Right ventricle myocardium inferior (tissue), 1 donor: ENCODE measurements around the gene RAB22A. TPM values are rescaled to one million over a fixed set of nuclear protein-coding genes. Genes with fewer than 3 reads are reported as not detected.
A peak's percentile ranks its signal among the peaks of the same experiment; 100 is the strongest.
"Not testable (repeated sequence)": the region's sequence is repeated elsewhere in the genome, so short reads cannot be mapped to it uniquely, and the experiment has no call there.

Experiments used
- ATAC-seq: fragments of 200-7000 bp; cut with Tn5 transposase; one replicate; pipeline ENCODE4 v1.9.1; 2020; ENCODE audit warnings: mild to moderate bottlenecking, moderate library complexity
- DNase-seq: peaks from one replicate; pipeline ENCODE4 v3.0.0; 2021; ENCODE audit errors: missing footprints
- intact Hi-C: fragments of 100-400 bp; cut with DNase I; formaldehyde crosslinking; loops from one replicate; pipeline ENCODE4 v1.11.0; 2022
- total RNA-seq: library from RNA; stranded (reverse); fragmentation: NEBNext Ultra II Directional; extraction: Animal tissue kit (Norgen Biotek cat#: 25700); gene quantifications from one replicate; pipeline ENCODE4 v1.2.1, GENCODE V29; 2021
- donor health status: DM: no; HTN: yes; CAD: no; lungs with severe emphysema.

Gene RAB22A
- total RNA-seq, 1 donor from 2014 or later = 8.3 TPM

DNA sequence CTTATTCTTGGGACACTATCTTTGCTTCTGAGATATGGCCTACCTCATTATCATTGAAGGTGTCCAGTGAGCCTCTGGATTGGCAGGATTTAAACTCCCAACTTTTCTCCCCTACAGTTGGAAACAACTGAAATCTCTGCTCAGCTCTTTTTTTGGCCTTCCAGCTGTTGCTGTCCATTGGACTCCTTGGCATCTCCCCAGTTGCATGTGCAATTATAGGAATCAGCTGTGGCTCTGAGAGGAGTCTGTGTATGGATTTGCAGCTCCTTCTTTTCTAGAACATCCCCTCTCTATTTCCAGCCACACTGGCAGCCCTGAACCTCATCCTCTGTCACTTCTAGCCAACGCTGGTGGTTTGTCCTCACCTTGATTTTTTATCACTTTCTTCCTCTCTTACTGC lies 21.2 kb downstream of the RAB22A start:
- intact Hi-C loops = no loop called here
- peak; percentile 35 for ATAC-seq

DNA sequence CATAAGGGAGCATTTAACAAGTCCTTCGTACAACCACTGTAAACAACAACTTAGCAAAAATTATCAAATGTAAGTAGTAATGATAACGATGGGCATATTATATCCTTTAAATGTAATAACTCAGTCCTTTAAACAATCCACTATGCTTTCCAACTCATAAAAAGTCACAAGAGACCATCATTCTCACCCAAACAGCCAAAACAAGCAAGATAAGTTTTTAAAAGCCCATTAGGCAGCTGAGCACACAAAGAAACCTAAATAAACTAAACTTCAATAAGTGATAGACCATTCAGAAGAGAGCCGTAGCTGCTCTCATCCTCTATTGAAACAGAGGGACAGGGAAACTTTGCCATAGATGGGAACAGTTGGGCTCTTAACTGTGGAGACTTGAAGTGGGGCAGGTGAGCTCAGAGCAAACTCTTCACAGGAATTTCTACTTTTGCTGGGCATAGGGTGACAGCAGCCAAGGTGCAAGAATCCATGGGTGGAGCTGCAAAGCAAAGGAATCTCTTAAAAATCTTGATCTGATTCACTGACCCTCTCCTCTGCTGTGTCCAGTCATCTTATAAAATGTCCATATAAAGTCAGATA lies 22.5 kb downstream of the RAB22A start:
- intact Hi-C loops = no loop called here
- no peak for ATAC-seq

More for the DNA sequence above, 21.2 kb downstream of the RAB22A start:
- DNase-seq = no peak

DNA sequence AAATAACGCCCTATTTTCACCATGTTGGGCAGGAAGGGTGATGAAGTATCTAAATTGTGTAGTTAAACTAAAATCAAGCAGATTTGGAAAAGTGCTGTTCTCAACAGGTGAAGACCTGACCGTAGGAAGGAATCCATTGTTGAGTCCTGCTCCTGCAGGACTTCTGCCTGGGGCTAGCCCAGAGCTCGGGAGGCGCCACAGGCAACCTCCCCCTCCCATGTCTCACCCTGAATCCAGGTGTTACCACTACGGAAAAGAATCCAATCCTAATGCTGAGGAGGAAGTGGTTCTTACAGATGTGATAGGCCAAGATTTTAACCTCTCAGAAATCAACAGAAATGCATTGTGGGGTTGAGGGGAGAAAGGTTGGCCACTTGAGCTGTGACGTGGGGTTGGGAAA lies 30.2 kb downstream of the RAB22A start:
- DNase-seq = no peak
- intact Hi-C loops = no loop called here
- ATAC-seq = no peak

More for the DNA sequence above, 22.5 kb downstream of the RAB22A start:
- no peak for DNase-seq

DNA sequence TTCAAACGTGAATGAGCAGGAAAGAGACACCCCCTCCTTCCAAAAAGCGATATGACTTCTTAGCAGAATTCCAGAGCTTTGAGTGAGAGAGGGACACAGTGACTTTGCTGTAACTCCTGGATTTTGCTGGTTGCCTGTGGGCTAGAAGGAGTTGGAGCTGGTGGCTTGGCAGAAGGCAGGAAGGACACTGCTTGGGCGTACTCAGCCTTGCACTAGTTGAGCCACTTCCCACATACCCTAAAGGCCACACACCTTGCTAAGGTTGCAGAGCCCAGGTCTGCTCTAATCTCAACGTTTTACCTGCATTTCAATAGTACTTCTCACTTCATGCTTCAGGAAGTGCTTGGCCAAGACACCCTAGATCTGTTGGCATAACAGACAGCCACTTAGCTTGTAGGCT lies 30.6 kb downstream of the RAB22A start:
- ATAC-seq (no peak), DNase-seq (no peak)
- intact Hi-C loops = no loop called here

DNA sequence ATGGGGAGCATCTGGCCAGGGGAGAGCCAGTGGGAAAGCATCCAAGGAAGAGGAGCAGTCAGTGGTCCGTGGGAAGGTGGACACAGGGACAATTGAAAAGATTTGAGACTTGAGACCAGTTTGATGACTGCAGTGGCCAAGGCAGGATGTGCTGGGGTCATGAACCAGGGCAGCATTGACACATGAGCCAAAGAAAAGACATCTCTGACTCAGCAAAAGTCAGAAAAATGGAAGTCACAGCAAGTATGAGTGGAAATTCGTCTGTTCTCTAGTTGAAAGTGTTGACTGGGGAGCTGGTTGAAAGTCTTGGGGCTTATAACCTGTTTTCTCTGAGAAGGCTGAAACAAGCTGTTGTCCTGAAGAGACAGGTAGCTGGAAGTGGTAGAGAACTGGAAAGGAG lies 31.3 kb downstream of the RAB22A start:
- DNase-seq = no peak
- ATAC-seq = no peak
- intact Hi-C loops = no loop called here

DNA sequence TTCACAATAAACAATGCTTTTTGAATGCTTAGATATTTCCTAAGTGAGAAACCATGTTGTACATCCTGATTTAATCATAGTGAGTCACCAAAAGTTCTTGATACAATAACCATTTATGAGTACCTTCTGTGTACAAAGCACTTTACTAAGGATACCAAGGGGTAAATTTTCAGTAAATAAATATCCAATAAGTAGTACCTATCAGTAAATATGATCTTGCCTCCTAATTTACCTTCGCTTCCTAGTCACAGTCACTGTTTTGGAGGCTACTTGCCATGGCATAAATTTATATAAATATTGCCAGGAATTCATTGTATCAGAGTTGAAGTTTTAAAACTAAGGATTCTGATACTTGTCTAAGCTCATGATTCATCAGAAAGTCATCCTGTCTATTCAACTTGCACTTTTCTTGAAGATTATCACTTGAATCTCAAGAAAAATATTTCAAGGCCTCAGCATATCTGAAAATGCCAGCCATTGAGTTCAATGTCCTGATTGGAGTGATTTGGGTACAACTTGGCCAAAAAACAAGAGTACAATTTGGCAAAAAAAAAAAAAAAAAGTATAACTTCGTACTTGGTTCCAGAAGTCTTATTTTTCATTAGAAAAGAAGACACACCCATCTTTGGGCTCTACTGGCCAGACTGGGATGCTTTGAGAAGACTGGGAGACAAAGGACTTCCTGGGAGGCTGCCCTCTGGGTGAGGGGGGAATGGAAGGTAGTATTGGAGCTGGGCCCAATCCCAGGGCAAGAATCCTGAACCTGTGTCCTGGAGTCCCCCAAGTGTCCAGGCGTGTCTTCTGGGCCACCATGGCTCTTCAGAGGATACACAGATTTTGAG lies 32.8 kb downstream of the RAB22A start:
- intact Hi-C loops = no loop called here
- ATAC-seq (no peak), DNase-seq (no peak)

DNA sequence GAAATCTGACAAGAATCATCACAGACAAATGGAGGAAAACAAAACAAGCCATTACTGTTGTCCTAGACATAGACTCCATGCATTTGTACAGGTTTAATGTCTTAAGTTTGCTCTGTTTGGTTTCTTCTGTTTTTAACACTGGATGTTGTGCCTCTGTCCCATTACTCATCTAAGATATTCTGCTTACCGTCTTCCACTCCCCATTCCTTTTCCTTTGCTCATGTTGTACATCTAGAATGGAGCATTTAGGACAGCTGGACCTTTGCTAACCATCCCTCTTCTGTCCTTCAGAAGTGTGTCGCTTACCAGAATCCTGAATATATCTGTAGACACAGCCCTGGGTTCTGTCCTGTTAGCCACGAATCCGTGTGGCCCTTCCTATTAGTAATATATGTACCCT lies 35.2 kb downstream of the RAB22A start:
- intact Hi-C loops = no loop called here
- DNase-seq (no peak), ATAC-seq (no peak)

DNA sequence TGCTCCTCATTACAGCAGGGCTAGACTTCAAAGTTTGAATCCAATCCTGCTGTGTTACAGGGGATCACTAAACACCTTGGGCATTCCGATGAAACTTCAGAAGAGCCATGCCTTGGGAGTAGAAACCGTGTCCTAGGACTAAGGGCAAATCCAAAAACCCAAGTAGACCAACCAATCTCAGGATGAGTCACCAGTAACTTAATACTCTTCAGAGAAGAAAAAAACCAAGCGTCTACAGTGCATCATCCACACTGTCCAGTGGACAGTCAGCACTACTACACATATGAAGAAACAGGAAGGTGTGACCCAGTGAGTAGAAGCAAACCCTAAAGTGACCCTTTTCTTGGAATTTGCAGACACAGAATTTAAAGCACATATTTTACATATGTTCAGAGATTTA lies 40.1 kb downstream of the RAB22A start:
- DNase-seq (no peak), ATAC-seq (no peak)
- intact Hi-C loops = no loop called here

DNA sequence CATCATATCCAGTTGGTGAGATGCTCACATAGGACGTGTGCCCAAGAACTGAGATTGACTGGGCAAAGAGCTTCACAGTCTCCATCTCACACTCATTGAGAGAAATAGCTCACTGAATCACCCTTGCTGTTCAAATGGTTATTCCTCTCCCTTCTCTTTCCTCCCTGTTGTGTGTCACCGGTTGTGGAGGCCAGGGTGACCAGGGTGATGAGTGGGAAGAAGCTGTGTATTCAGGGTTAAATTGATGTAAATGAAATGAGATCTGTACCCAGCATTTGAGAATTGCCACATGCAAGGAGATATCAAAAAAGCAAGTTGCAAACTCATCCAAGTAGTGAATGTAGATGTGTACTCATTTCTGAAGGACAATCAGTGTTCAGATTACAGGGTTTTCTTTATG lies 43.0 kb downstream of the RAB22A start:
- intact Hi-C loops = no loop called here
- no peak for ATAC-seq

DNA sequence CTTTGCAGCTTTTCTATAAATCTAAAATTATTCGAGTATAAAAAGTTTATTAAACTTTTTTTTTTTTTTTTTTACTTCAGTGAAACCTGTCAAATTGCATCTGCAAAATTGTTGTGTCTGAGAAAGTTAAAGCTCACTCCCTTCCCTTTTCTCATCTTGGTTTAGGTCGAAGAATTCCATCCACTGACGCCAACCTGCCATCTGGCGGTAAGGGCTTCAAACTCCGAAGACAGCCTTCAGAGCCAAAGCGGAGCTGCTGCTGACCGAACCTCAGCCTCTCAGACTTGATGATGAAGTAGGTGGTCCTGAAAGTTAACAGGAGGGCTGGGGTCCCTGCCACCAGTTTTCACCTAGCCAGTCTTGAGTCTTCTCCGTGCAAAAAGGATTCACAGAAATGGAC lies 49.9 kb downstream of the RAB22A start:
- no peak for ATAC-seq
- no peak for DNase-seq
- intact Hi-C loops = no loop called here

More for the DNA sequence above, 43.0 kb downstream of the RAB22A start:
- DNase-seq = no peak

DNA sequence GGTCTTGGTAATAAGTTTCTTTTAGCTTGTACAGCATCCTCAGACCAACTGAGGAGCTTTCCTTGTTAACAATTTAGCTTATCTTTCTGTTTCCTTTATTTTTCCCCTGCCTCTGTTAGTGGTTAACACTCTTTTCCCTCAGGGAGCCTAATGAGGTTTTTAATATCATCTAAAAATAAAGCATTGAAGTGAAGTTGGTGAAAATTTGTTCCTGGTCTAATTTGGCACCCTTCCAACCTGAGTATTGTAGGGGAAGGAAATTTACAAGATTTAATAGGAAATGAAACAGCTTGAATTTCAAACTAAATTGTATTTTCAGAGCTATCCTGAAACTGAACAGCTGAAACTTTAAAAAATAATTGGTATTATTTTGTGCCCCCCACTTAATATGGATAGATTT lies 51.4 kb downstream of the RAB22A start:
- intact Hi-C loops = no loop called here
- DNase-seq (no peak), ATAC-seq (no peak)

DNA sequence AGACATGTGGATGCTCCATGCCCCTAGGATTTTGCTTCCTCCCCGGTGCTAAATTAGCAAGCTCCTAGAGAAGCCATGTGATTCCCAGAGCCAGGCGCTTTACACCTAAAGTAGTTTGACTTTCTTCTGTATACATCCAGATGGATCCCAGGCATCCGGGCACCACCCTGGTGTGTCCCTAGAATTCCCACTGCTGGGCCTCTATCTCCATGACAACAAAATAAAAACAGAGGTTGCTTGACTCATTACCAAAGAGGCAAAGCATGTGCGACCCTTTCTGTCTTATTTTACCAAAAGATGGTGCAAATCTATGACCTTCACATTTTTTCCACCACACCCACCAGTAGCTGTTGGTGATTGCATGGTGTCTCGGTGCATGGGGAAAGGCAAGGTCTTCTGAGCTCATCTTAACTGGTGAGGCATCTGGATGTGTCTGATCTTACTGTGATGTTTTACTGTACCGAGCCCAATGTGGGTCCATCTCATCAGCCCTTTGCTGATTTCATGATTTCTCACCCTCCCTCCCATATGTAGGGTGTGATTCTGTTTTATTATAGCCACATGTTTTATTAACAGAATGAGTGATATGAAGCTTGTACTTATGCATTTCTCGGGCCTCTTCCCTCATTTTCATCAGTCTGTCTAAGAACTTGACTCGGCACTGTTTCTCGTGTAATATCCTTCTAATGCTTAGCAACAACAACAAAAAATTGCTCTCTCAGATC lies 52.1 kb downstream of the RAB22A start:
- DNase-seq = no peak
- intact Hi-C loops = no loop called here
- ATAC-seq = peak; percentile 52

DNA sequence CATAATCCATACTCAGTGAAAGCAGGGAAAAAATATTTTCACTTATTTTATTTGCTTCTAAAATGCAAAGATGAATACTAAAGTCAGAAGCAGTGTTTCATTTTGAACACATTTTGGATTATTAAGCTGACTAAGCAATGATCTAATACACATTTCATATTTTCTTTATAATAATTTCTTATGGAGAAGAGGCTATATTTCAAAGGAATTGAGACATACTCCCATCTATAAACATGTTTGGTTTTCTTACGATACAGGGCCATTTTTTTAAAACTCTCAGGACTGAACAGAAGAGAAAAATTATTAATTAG lies 52.6 kb downstream of the RAB22A start:
- DNase-seq = no peak
- intact Hi-C loops = no loop called here
- no peak for ATAC-seq

DNA sequence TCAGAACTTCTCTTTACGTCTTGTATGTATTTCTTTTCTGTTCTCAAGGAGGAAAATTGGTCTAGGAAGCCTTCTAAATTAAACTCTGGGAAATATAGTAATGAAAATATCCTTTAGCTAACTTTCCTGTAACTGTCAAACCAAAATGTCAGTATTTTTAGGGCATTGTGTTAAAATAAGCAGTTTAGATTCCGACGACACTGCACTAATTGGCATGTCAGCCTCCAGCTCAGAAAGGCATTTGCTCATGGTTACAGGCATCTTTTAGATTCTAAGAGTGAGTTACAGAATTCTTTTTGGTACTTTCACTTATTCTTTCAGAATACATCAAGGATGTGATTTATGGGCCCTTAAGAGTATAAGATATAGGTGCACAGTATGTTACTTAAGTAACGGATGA lies 53.5 kb downstream of the RAB22A start:
- no peak for DNase-seq
- intact Hi-C loops = no loop called here
- no peak for ATAC-seq

DNA sequence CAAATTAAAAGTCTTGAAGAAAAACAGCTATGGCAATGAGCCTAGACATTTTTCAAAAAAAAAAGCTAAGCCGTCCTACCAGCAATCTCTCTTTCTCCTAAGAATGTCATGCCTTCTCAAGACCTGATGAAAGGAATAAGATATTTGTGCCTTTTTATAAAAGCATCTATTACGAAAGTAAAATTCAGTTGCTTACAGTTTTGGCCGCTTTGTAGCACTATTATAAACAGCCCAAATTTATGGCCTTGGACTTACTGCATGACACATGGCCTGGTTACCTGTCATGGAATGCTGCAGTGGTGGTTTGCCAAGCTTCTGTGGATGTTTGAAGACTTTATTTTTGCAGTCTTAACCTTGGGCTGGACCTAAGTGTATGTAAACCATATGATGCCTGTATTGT lies 57.4 kb downstream of the RAB22A start:
- ATAC-seq (no peak), DNase-seq (no peak)
- intact Hi-C loops = no loop called here

DNA sequence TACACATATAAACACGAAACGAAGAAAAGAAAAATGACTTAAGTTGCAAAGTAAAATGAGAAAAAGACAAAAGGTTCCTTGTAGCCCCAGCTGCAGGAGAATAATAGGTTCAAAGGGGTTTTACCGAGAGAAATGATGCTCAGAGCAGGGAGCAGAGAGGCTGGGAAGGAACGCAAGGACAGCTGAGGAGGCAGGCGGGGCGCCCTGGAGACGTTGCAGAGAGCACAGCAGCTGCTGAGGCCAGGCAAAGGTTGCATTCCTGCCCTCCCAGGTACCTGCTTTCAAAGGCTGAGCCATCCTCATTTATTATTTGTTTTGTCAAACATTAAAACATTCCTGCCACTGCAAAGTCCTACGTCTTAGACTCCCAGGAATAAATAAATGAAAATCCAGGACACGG lies 63.3 kb downstream of the RAB22A start:
- ATAC-seq (no peak), DNase-seq (no peak)
- intact Hi-C loops = no loop called here

DNA sequence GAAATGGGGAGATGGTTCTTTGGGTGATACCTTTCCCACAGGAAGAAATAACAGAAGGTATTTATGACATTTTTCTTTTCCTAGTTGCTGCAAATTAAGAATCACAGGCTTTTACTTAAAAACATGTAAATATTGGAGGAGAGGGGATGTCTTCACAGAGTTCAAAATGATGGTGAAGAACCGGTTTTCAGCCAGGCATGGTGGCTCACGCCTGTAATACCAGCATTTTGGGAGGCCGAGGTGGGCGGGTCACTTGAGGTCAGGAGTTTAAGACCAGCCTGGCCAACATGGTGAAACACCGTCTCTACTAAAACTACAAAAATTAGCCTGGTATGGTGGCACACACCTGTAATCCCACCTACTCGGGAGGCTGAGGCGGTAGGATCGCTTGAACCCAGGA lies 63.8 kb downstream of the RAB22A start:
- intact Hi-C loops, ATAC-seq, DNase-seq: not testable (repeated sequence)

DNA sequence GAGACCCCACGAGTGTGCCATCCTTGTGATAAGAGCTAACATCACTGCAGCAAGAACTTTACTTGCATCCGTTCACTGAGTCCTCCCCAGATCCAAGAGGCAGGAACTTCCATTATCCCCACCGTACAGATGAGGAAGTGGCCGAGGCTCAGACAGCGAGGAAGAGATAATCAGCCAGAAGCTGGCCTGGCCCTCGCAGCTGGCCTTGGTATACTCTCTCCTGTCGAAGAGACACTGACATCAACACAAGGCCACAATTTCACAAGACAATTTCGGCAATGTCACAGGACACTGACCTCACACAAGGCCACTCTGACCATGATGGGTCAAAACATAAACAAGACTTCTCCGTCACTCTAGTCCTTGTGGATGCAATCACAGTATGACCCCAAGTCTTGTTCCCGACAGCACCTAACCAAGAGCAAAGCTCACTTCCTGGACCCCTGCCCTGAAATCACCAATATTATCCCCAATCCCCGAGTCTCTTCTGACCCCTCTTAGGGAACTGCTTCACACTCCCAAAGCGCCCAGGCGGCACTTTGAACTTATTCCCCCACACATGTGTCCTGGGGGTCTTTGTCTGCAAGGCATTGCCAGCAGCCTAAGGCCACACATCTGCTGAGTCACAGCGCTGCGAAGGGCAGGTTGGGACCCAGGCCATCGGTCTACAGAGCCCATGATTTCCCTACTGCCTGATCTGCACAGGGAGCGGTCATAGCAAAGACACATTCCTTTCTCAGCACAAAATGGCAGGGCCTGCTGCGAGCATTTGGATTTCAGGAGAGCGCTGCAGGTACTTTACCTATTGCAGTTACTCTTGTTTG lies 64.7 kb downstream of the RAB22A start:
- intact Hi-C loops = no loop called here
- no peak for DNase-seq
- no peak for ATAC-seq
